Mesenchymal stem cell (in vitro differentiated cells and primary cell): ENCODE measurements around the gene ENDOD1.

Experiments
- DNase-seq: peaks from one replicate; pipeline ENCODE4 v3.0.0-alpha.2; 2013
- H2AFZ ChIP-seq: one replicate; pipeline ENCODE4 v1.6.1; 2013; ENCODE audit warnings: low read depth, mild to moderate bottlenecking, control low read depth, inconsistent platforms, low read length, moderate library complexity
- H2AK5ac ChIP-seq: 2 replicates; pipeline ENCODE4 v1.6.1; 2013; ENCODE audit warnings: low read length, moderate library complexity, mild to moderate bottlenecking, inconsistent platforms; ENCODE audit not compliant: severe bottlenecking
- H2BK120ac ChIP-seq: one replicate; pipeline ENCODE4 v1.6.1; 2013; ENCODE audit warnings: low read depth, mild to moderate bottlenecking, inconsistent platforms, low read length, moderate library complexity
- H2BK12ac ChIP-seq, 2 experiments: one replicate each; pipeline ENCODE4 v1.6.1; 2013; ENCODE audit warnings: inconsistent platforms in 2 of 2, low read length in 2 of 2, mild to moderate bottlenecking in 2 of 2, moderate library complexity in 2 of 2, control low read depth in 1 of 2
- H2BK15ac ChIP-seq: one replicate; pipeline ENCODE4 v1.6.1; 2013; ENCODE audit warnings: mild to moderate bottlenecking, low read depth, inconsistent platforms; ENCODE audit not compliant: poor library complexity, severe bottlenecking
- H2BK5ac ChIP-seq: 2 replicates; pipeline ENCODE4 v1.6.1; 2013; ENCODE audit warnings: low read depth, mild to moderate bottlenecking, low read length, control low read depth, inconsistent platforms; ENCODE audit not compliant: poor library complexity, severe bottlenecking
- H3K14ac ChIP-seq, 2 experiments: one replicate each; pipeline ENCODE4 v1.6.1; 2013; ENCODE audit warnings: inconsistent platforms in 2 of 2, low read length in 2 of 2, control low read depth in 1 of 2, mild to moderate bottlenecking in 1 of 2, moderate library complexity in 1 of 2
- H3K18ac ChIP-seq, 2 experiments: one replicate each; pipeline ENCODE4 v1.6.1; 2013; ENCODE audit warnings: inconsistent platforms in 2 of 2, low read length in 2 of 2, control low read depth in 1 of 2, low read depth in 1 of 2, mild to moderate bottlenecking in 1 of 2
- H3K23ac ChIP-seq, 2 experiments: one replicate each; pipeline ENCODE4 v1.6.1; 2013; ENCODE audit warnings: inconsistent platforms in 2 of 2, low read length in 2 of 2, mild to moderate bottlenecking in 2 of 2, moderate library complexity in 2 of 2, control low read depth in 1 of 2
- H3K27ac ChIP-seq: 2 replicates; pipeline ENCODE4 v1.5.1; 2013; ENCODE audit warnings: mild to moderate bottlenecking, moderate library complexity, low read length, control low read depth, inconsistent platforms; ENCODE audit not compliant: poor library complexity, severe bottlenecking
- H3K27me3 ChIP-seq, 2 experiments: 2 replicates each; pipeline versions ENCODE4 v1.6.1 to v1.7.0; 2013; ENCODE audit warnings: low read length in 2 of 2, mild to moderate bottlenecking in 2 of 2, moderate library complexity in 2 of 2, control low read depth in 1 of 2, inconsistent platforms in 1 of 2; ENCODE audit not compliant: control insufficient read depth in 1 of 2, insufficient read depth in 1 of 2
- H3K36me3 ChIP-seq, 2 experiments: 2 replicates each; pipeline versions ENCODE4 v1.6.1 to v1.7.0; 2013; ENCODE audit warnings: low read length in 2 of 2, control low read depth in 1 of 2, inconsistent platforms in 1 of 2, low read depth in 1 of 2, mild to moderate bottlenecking in 1 of 2; ENCODE audit not compliant: insufficient read depth in 2 of 2, control insufficient read depth in 1 of 2
- H3K4ac ChIP-seq, 2 experiments: one replicate each; pipeline ENCODE4 v1.6.1; 2013; ENCODE audit warnings: inconsistent platforms in 2 of 2, low read length in 2 of 2, mild to moderate bottlenecking in 2 of 2, moderate library complexity in 2 of 2, control low read depth in 1 of 2, low read depth in 1 of 2
- H3K4me1 ChIP-seq: 2 replicates; pipeline ENCODE4 v1.6.1; 2013; ENCODE audit warnings: low read depth, low read length, control low read depth; ENCODE audit not compliant: control insufficient read depth, insufficient read depth
- H3K4me2 ChIP-seq: 2 replicates; pipeline ENCODE4 v1.6.1; 2013; ENCODE audit warnings: low read length, mild to moderate bottlenecking, inconsistent platforms; ENCODE audit not compliant: poor library complexity, severe bottlenecking
- H3K4me3 ChIP-seq, 2 experiments: 2 replicates each; pipeline versions ENCODE4 v1.5.1 to v1.7.0; 2013; ENCODE audit warnings: low read length in 2 of 2, mild to moderate bottlenecking in 2 of 2, control low read depth in 1 of 2, low read depth in 1 of 2; ENCODE audit not compliant: insufficient read depth in 1 of 2
- H3K79me1 ChIP-seq: replicated peaks from 2 replicates; pipeline ENCODE4 v1.6.1; 2013; ENCODE audit warnings: mild to moderate bottlenecking, control low read depth, low read length, inconsistent platforms; ENCODE audit not compliant: poor library complexity, severe bottlenecking
- H3K9ac ChIP-seq: 2 replicates; pipeline ENCODE4 v1.7.0; 2013; ENCODE audit warnings: mild to moderate bottlenecking, low read length, moderate library complexity
- H3K9me3 ChIP-seq: 2 replicates; pipeline ENCODE4 v1.7.0; 2013; ENCODE audit warnings: mild to moderate bottlenecking, low read length; ENCODE audit not compliant: control insufficient read depth
- H4K8ac ChIP-seq: one replicate; pipeline ENCODE4 v1.6.1; 2013; ENCODE audit warnings: inconsistent platforms, mild to moderate bottlenecking, low read length, moderate library complexity
- H4K91ac ChIP-seq: one replicate; pipeline ENCODE4 v1.6.1; 2013; ENCODE audit warnings: mild to moderate bottlenecking, low read length, inconsistent platforms
- WGBS: methylation state at CpG from one replicate; pipeline ENCODE4 v1.1.7; 2013; ENCODE audit warnings: mixed read lengths; 5-methylcytosine and 5-hydroxymethylcytosine counted together

The ENDOD1 gene

GRCh38 chr11:95065336-95065735 is 24.3 kb upstream of the ENDOD1 start:
- Histone ChIP-seq H3K23ac (no peak overlapping the region), H2BK12ac (no peak overlapping the region), H3K79me1 (no peaks in the 10 kb centered on the region), H2BK15ac (no peak overlapping the region), H3K4me3 (no peak overlapping the region), H3K4me2 (no peak overlapping the region), H3K9me3 (no peaks in the 10 kb centered on the region), H3K14ac (no peak overlapping the region), H3K4ac (no peak overlapping the region), H3K27ac (no peak overlapping the region), H3K27me3 (peaks cover 0 to 5% of the 10 kb centered on the region in 2 experiments), H3K18ac (no peak overlapping the region), H2AFZ (no peak overlapping the region), H2BK120ac (no peak overlapping the region), H2AK5ac (no peak overlapping the region), H3K9ac (no peak overlapping the region), H3K4me1 (no peaks in the 10 kb centered on the region), H4K8ac (no peak overlapping the region), H2BK5ac (no peak overlapping the region), H4K91ac (no peak overlapping the region), H3K36me3 (peaks cover 0 to 1% of the 10 kb centered on the region in 2 experiments)
- no peak for DNase-seq
- WGBS, result 100% methylated on average over 1 of the region's 1 CpG

GRCh38 chr11:95066716-95067038 is 23.0 kb upstream of the ENDOD1 start, which contains the start of gene SRSF8:
TSS of gene SRSF8 (plus strand) at chr11:95066919. CDS start at chr11:95067227, 308 bp downstream.
- Histone ChIP-seq H3K4me2 (peak within 1 kb of the TSS; percentile 58), H2BK120ac (peak within 1 kb of the TSS; percentile 11), H3K14ac (peak within 1 kb of the TSS in 1 of 2 experiments; percentile 98), H3K27ac (peak within 1 kb of the TSS; percentile 85), H3K79me1 (peaks cover 2% of the 10 kb centered on the region), H2AK5ac (no peak within 1 kb of the TSS), H3K36me3 (peaks cover 0 to 6% of the 10 kb centered on the region in 2 experiments), H3K9ac (peak within 1 kb of the TSS; percentile 96), H4K8ac (peak within 1 kb of the TSS; percentile 72), H2BK15ac (no peak within 1 kb of the TSS), H3K4me1 (no peaks in the 10 kb centered on the region), H3K9me3 (no peaks in the 10 kb centered on the region), H3K18ac (peak within 1 kb of the TSS; percentile 16 to 97), H3K23ac (peak within 1 kb of the TSS; percentile 2 to 95), H2AFZ (peak within 1 kb of the TSS; percentile 96), H2BK12ac (peak within 1 kb of the TSS in 1 of 2 experiments; percentile 92), H3K4ac (peak within 1 kb of the TSS; percentile 20 to 93), H3K4me3 (peak within 1 kb of the TSS; percentile 69 to 93), H3K27me3 (no peaks in the 10 kb centered on the region), H2BK5ac (peak within 1 kb of the TSS; percentile 11), H4K91ac (peak within 1 kb of the TSS; percentile 60)
- 0% methylated on average over 4 of the region's 4 CpGs for WGBS
- no peak for DNase-seq

- H2AFZ ChIP-seq, result peak overlapping the region; percentile 96
- peaks cover 2% of the 10 kb centered on the region for H3K79me1 ChIP-seq
- peak overlapping the region; percentile 96 for H3K9ac ChIP-seq
- peak overlapping the region; percentile 60 for H4K91ac ChIP-seq
- H3K18ac ChIP-seq, result peak overlapping the region; percentile 16 to 97
- peak; percentile 84 for DNase-seq
- H3K4me2 ChIP-seq, result peak overlapping the region; percentile 58
- H3K23ac ChIP-seq, result peak overlapping the region; percentile 2 to 95
- under 1% methylated on average over 74 of the region's 98 CpGs for WGBS
- H3K4me1 ChIP-seq, result no peaks in the 10 kb centered on the region
- H3K27ac ChIP-seq, result peak overlapping the region; percentile 85
- peak overlapping the region in 1 of 2 experiments; percentile 92 for H2BK12ac ChIP-seq
- peak overlapping the region; percentile 69 to 93 for H3K4me3 ChIP-seq
- no peaks in the 10 kb centered on the region for H3K9me3 ChIP-seq
- peak overlapping the region; percentile 11 for H2BK120ac ChIP-seq
- H3K27me3 ChIP-seq, result no peaks in the 10 kb centered on the region
- H2AK5ac ChIP-seq, result no peak overlapping the region
- peak overlapping the region; percentile 11 for H2BK5ac ChIP-seq
- peak overlapping the region; percentile 20 to 93 for H3K4ac ChIP-seq
- H3K36me3 ChIP-seq, result peaks cover 0 to 6% of the 10 kb centered on the region in 2 experiments
- no peak overlapping the region for H2BK15ac ChIP-seq
- H4K8ac ChIP-seq, result peak overlapping the region; percentile 62
- H3K14ac ChIP-seq, result peak overlapping the region in 1 of 2 experiments; percentile 98
Observed at GRCh38 chr11:95067039-95067840, 22.4 kb upstream of the ENDOD1 start.

GRCh38 chr11:95067841-95068219 is 21.8 kb upstream of the ENDOD1 start:
- H3K23ac ChIP-seq, result peak overlapping the region in 1 of 2 experiments; percentile 95
- H3K27ac ChIP-seq, result peak overlapping the region; percentile 78
- H3K14ac ChIP-seq, result peak overlapping the region in 1 of 2 experiments; percentile 98
- H3K9ac ChIP-seq, result peak overlapping the region; percentile 96
- no peaks in the 10 kb centered on the region for H3K4me1 ChIP-seq
- DNase-seq, result no peak
- no peak overlapping the region for H2BK120ac ChIP-seq
- H3K4ac ChIP-seq, result peak overlapping the region; percentile 16 to 93
- H3K18ac ChIP-seq, result peak overlapping the region; percentile 16 to 97
- H4K91ac ChIP-seq, result peak overlapping the region; percentile 60
- WGBS, result under 1% methylated on average over 16 of the region's 16 CpGs
- no peaks in the 10 kb centered on the region for H3K27me3 ChIP-seq
- peak overlapping the region; percentile 41 for H3K4me2 ChIP-seq
- peaks cover 0 to 6% of the 10 kb centered on the region in 2 experiments for H3K36me3 ChIP-seq
- no peak overlapping the region for H2BK15ac ChIP-seq
- H3K4me3 ChIP-seq, result peak overlapping the region; percentile 69 to 93
- H2AFZ ChIP-seq, result peak overlapping the region; percentile 96
- no peak overlapping the region for H2BK5ac ChIP-seq
- no peaks in the 10 kb centered on the region for H3K9me3 ChIP-seq
- H2AK5ac ChIP-seq, result no peak overlapping the region
- H3K79me1 ChIP-seq, result peaks cover 2% of the 10 kb centered on the region
- H2BK12ac ChIP-seq, result peak overlapping the region in 1 of 2 experiments; percentile 92
- H4K8ac ChIP-seq, result peak overlapping the region; percentile 72
